KBM-7 (cell line): ENCODE data around the gene RIPPLY2.
"Not testable (repeated sequence)": the region's sequence is repeated elsewhere in the genome, so short reads cannot be mapped to it uniquely, and the experiment has no call there.

ENCODE experiments used
- DNase-seq: peaks from one replicate; pipeline ENCODE4 v3.0.0-alpha.2; 2015
- in situ Hi-C: fragments of 300-500 bp; cut with MboI; formaldehyde crosslinking; loops from 2 replicates; pipeline ENCODE4 v1.14.3; 2020; ENCODE audit warnings: low sequenced_read_pairs, low pct_unique_long_range_greater_than_20kb, mixed read lengths

Gene RIPPLY2

GRCh38 chr6:83889621-83890020 is 36.5 kb downstream of the RIPPLY2 start:
- in situ Hi-C loops = loop anchor here (25.0 kb wide), 1 partner anchor 298 kb away; no protein-coding TSS in a partner anchor
- DNase-seq = peak; percentile 33

- in situ Hi-C loops = loop anchor here (25.0 kb wide), 1 partner anchor 297 kb away; no protein-coding TSS in a partner anchor
- no peak for DNase-seq
Measured at GRCh38 chr6:83890520-83890919, 37.4 kb downstream of the RIPPLY2 start.

- no peak for DNase-seq
- in situ Hi-C loops = loop anchor here (25.0 kb wide), 1 partner anchor 296 kb away; no protein-coding TSS in a partner anchor
Measured at GRCh38 chr6:83891586-83891985, 38.4 kb downstream of the RIPPLY2 start.

- in situ Hi-C loops = loop anchor here (25.0 kb wide), 1 partner anchor 294 kb away; no protein-coding TSS in a partner anchor
- no peak for DNase-seq
Measured at GRCh38 chr6:83893024-83893423, 39.9 kb downstream of the RIPPLY2 start.

GRCh38 chr6:83897094-83897493 is 43.9 kb downstream of the RIPPLY2 start:
- in situ Hi-C loops = loop anchor here (25.0 kb wide), 1 partner anchor 290 kb away; no protein-coding TSS in a partner anchor

GRCh38 chr6:83901624-83902023 is 48.5 kb downstream of the RIPPLY2 start:
- no peak for DNase-seq
- in situ Hi-C loops = no loop called here

More at GRCh38 chr6:83897094-83897493, 43.9 kb downstream of the RIPPLY2 start:
- DNase-seq = not testable (repeated sequence)

- DNase-seq = no peak
- in situ Hi-C loops = no loop called here
Measured at GRCh38 chr6:83904395-83904794, 51.2 kb downstream of the RIPPLY2 start.

GRCh38 chr6:83905648-83906047 is 52.5 kb downstream of the RIPPLY2 start:
- no peak for DNase-seq
- in situ Hi-C loops = no loop called here
